WERI-Rb-1 (cell line): ENCODE data around the gene ANO3.
"Not testable (repeated sequence)": the region's sequence is repeated elsewhere in the genome, so short reads cannot be mapped to it uniquely, and the experiment has no call there.

Experiments used
- DNase-seq: peaks from one replicate; pipeline ENCODE4 v3.0.0-alpha.2; 2020
- H3K27ac ChIP-seq: fragments of 250-450 bp; sonication (Bioruptor Pico); 2 replicates; pipeline ENCODE4 v1.5.1; 2020; ENCODE audit warnings: mild to moderate bottlenecking, moderate library complexity
- H3K27me3 ChIP-seq: fragments of 250-450 bp; sonication (Bioruptor Pico); 2 replicates; pipeline ENCODE4 v1.5.1; 2021; ENCODE audit warnings: mild to moderate bottlenecking, low read depth, moderate library complexity; ENCODE audit not compliant: insufficient read depth, severe bottlenecking
- H3K36me3 ChIP-seq: fragments of 250-450 bp; sonication (Bioruptor Pico); 2 replicates; pipeline ENCODE4 v1.5.1; 2020; ENCODE audit warnings: mild to moderate bottlenecking, moderate library complexity
- H3K4me3 ChIP-seq: 2 replicates; pipeline ENCODE4 v1.5.1; 2011; ENCODE audit warnings: low read depth, mild to moderate bottlenecking, control low read depth, low read length
- H3K9me3 ChIP-seq: fragments of 250-450 bp; sonication (Bioruptor Pico); 2 replicates; pipeline ENCODE4 v1.5.1; 2021; ENCODE audit warnings: mild to moderate bottlenecking, moderate library complexity; ENCODE audit not compliant: severe bottlenecking
- TF ChIP-seq, protein P1 (sequence below): IDR thresholded peaks from 2 replicates; pipeline ENCODE4 v1.5.1; 2011; ENCODE audit warnings: low read depth, mild to moderate bottlenecking, control low read depth, inconsistent platforms, low read length

The ANO3 gene

DNA sequence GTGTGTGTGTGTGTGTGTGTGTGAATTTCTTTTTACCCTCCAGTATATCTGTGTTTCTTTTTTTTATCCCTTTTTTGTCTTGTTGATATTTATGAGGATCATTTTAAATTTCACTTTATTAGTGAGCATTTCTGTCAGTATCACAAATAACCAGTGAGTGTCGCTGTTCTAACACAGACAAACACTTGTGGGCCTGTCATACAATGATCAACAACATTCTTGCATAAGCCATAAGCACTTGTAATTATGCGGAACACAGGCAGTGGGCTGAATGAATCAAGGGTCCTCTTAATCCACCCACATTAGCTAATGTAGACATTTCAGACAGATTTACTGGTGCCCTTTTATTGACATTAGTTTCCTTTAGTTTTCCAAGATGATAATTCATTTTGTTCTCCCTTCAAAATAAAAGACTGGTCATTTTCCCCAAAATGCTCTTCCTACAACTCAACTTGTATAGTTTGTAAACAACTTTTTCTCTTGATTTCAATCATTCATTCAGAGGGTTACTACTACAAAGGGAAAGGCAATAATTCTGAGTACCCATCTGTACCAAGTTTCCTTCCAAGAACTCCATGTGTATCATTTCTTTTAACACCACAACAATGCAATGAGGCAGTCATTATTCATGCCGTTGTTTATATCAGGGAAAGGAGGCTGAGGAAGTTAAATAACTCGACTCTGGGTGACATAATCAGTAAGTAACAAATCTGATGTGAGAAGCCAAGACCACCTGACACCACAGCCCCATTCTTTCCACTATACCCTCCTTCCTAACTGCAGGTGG is 34.5 kb upstream of the ANO3 start:
- Histone ChIP-seq H3K9me3 (no peaks in the 10 kb centered on the region), H3K36me3 (no peaks in the 10 kb centered on the region), H3K27ac (no peak overlapping the region), H3K4me3 (no peak overlapping the region), H3K27me3 (no peaks in the 10 kb centered on the region)
- peak; percentile 26 for DNase-seq
- TF ChIP-seq, protein P1, sequence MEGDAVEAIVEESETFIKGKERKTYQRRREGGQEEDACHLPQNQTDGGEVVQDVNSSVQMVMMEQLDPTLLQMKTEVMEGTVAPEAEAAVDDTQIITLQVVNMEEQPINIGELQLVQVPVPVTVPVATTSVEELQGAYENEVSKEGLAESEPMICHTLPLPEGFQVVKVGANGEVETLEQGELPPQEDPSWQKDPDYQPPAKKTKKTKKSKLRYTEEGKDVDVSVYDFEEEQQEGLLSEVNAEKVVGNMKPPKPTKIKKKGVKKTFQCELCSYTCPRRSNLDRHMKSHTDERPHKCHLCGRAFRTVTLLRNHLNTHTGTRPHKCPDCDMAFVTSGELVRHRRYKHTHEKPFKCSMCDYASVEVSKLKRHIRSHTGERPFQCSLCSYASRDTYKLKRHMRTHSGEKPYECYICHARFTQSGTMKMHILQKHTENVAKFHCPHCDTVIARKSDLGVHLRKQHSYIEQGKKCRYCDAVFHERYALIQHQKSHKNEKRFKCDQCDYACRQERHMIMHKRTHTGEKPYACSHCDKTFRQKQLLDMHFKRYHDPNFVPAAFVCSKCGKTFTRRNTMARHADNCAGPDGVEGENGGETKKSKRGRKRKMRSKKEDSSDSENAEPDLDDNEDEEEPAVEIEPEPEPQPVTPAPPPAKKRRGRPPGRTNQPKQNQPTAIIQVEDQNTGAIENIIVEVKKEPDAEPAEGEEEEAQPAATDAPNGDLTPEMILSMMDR = peak; percentile 53

DNA sequence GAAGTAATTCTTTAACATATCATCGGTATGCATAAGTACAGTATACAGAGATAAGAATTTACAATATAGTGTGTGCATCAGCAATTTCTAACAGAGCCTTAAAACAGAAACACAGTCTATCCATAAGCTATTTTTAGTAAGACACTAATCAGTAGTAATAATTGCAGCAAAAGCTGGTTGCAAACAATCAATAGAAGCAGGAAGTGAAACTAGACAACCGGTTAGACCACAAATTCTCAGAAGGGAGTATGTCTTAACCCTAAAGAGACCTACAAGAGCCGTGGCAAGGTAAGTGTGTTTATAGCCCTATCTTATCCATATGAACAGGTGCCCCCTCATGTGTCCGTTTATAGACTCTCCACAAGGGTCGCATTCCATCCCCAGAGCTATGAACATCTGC is 15.6 kb upstream of the ANO3 start:
- H3K27me3 ChIP-seq, H3K9me3 ChIP-seq, H3K4me3 ChIP-seq, DNase-seq, H3K36me3 ChIP-seq, H3K27ac ChIP-seq: not testable (repeated sequence)

- Histone ChIP-seq H3K27ac (no peak overlapping the region), H3K4me3 (no peak overlapping the region), H3K36me3 (no peaks in the 10 kb centered on the region), H3K9me3 (no peaks in the 10 kb centered on the region), H3K27me3 (no peaks in the 10 kb centered on the region)
- DNase-seq = no peak
- TF ChIP-seq, protein P1 = no peak
Observed at GRCh38 chr11:26319906-26320305, 12.0 kb upstream of the ANO3 start.

- Histone ChIP-seq H3K36me3 (no peaks in the 10 kb centered on the region), H3K27ac (no peak overlapping the region), H3K9me3 (no peaks in the 10 kb centered on the region), H3K4me3 (no peak overlapping the region), H3K27me3 (no peaks in the 10 kb centered on the region)
- DNase-seq = no peak
- TF ChIP-seq, protein P1 = no peak
Observed at GRCh38 chr11:26321516-26321915, 10.4 kb upstream of the ANO3 start.

DNA sequence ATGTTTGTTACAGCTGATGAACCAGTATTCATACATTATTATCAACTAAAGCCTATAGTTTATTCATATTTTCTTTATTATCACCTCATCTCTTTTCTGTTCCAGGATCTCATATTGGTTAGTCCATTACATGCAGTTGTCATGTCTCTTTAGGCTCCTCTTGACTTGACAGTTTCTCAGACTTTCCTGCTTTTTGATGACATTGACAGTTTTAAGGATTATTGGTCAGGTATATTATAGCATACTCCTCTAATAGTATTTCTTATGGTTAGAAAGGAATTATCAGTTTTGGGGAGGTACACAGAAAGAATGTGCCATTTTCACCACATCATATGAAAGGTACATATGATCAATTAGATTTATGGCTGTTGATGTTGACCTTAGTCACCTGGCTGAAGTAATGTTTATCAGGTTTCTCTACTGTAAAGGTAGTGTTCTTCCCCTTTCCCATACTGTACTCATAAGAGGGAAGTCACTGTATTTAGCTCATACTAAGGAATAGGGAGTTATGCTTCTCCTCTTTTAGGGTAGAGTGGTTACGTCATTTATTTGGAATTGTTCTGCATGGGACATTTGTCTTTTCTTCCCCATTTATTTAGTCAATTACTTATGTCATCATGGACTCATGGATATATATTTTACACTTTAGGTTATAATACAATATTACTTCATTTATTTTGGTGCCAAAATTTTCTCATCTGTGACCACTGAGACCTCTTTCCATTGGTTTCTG is 9.4 kb upstream of the ANO3 start:
- Histone ChIP-seq H3K27ac (no peak overlapping the region), H3K36me3 (no peaks in the 10 kb centered on the region), H3K9me3 (no peaks in the 10 kb centered on the region), H3K4me3 (no peak overlapping the region), H3K27me3 (no peaks in the 10 kb centered on the region)
- TF ChIP-seq, protein P1 = no peak
- no peak for DNase-seq

- no peaks in the 10 kb centered on the region for H3K36me3 ChIP-seq
- DNase-seq = no peak
Observed at GRCh38 chr11:26323837-26324236, 8.1 kb upstream of the ANO3 start.

More at GRCh38 chr11:26323837-26324236, 8.1 kb upstream of the ANO3 start:
- Histone ChIP-seq H3K27me3 (no peaks in the 10 kb centered on the region), H3K9me3 (no peaks in the 10 kb centered on the region), H3K4me3 (no peak overlapping the region), H3K27ac (no peak overlapping the region)
- TF ChIP-seq, protein P1 = no peak
